ENCODE results near the gene ANKRD60. TPM values are rescaled to one million over a fixed set of nuclear protein-coding genes. Genes with fewer than 3 reads are reported as not detected.

The ANKRD60 gene
- total RNA-seq, 1 donor from 2014 or later = not detected

GRCh38 chr20:58268936-58269619, 40.6 kb upstream of the ANKRD60 start:
- Mint-ChIP-seq H3K36me3 (ENCODE audit: low read depth) (peaks cover 16% of the 10 kb centered on the region), H3K4me1 (ENCODE audit: low read depth) (no peaks in the 10 kb centered on the region), H3K4me3 (ENCODE audit: unreplicated experiment) (no peak overlapping the region), H3K27me3 (ENCODE audit: low read depth) (no peaks in the 10 kb centered on the region), H3K9me3 (ENCODE audit: low read depth) (peaks cover 4% of the 10 kb centered on the region), H3K27ac (ENCODE audit: unreplicated experiment) (no peak overlapping the region)
- no peak for TF ChIP-seq CTCF (IDR thresholded peaks at IDR 0.05)
- no peak for DNase-seq (ENCODE audit: low spot score)

GRCh38 chr20:58268421-58268821, 40.0 kb upstream of the ANKRD60 start:
- H3K27ac Mint-ChIP-seq (ENCODE audit: unreplicated experiment) = no peak overlapping the region

GRCh38 chr20:58267389-58268215, 39.1 kb upstream of the ANKRD60 start:
- H3K9me3 Mint-ChIP-seq (ENCODE audit: low read depth) = no peaks in the 10 kb centered on the region
- H3K27me3 Mint-ChIP-seq (ENCODE audit: low read depth) = no peaks in the 10 kb centered on the region
- peaks cover 21% of the 10 kb centered on the region for H3K36me3 Mint-ChIP-seq (ENCODE audit: low read depth)
- H3K27ac Mint-ChIP-seq (ENCODE audit: unreplicated experiment) = no peak overlapping the region
- no peak for TF ChIP-seq CTCF (IDR thresholded peaks at IDR 0.05)
- H3K4me3 Mint-ChIP-seq (ENCODE audit: unreplicated experiment) = no peak overlapping the region
- H3K4me1 Mint-ChIP-seq (ENCODE audit: low read depth) = no peaks in the 10 kb centered on the region
- no peak for DNase-seq (ENCODE audit: low spot score)

More at GRCh38 chr20:58268421-58268821, 40.0 kb upstream of the ANKRD60 start:
- Mint-ChIP-seq H3K27me3 (ENCODE audit: low read depth) (no peaks in the 10 kb centered on the region), H3K9me3 (ENCODE audit: low read depth) (no peaks in the 10 kb centered on the region), H3K4me3 (ENCODE audit: unreplicated experiment) (no peak overlapping the region), H3K36me3 (ENCODE audit: low read depth) (peaks cover 16% of the 10 kb centered on the region), H3K4me1 (ENCODE audit: low read depth) (no peaks in the 10 kb centered on the region)
- DNase-seq (ENCODE audit: low spot score) = no peak
- TF ChIP-seq CTCF (IDR thresholded peaks at IDR 0.05) = no peak

GRCh38 chr20:58264271-58264670, 35.8 kb upstream of the ANKRD60 start:
- Mint-ChIP-seq H3K4me1 (ENCODE audit: low read depth) (no peaks in the 10 kb centered on the region), H3K4me3 (ENCODE audit: unreplicated experiment) (no peak overlapping the region), H3K27ac (ENCODE audit: unreplicated experiment) (no peak overlapping the region), H3K27me3 (ENCODE audit: low read depth) (no peaks in the 10 kb centered on the region), H3K36me3 (ENCODE audit: low read depth) (peaks cover 17% of the 10 kb centered on the region), H3K9me3 (ENCODE audit: low read depth) (no peaks in the 10 kb centered on the region)
- no peak for DNase-seq (ENCODE audit: low spot score)
- no peak for TF ChIP-seq CTCF (IDR thresholded peaks at IDR 0.05)

- no peak for DNase-seq (ENCODE audit: low spot score)
- Mint-ChIP-seq H3K4me1 (ENCODE audit: low read depth) (no peaks in the 10 kb centered on the region), H3K36me3 (ENCODE audit: low read depth) (peaks cover 11% of the 10 kb centered on the region)
Measured at GRCh38 chr20:58261660-58262059, 33.2 kb upstream of the ANKRD60 start.

More at GRCh38 chr20:58261660-58262059, 33.2 kb upstream of the ANKRD60 start:
- no peak overlapping the region for H3K4me3 Mint-ChIP-seq (ENCODE audit: unreplicated experiment)
- no peak overlapping the region for H3K27ac Mint-ChIP-seq (ENCODE audit: unreplicated experiment)
- H3K27me3 Mint-ChIP-seq (ENCODE audit: low read depth) = no peaks in the 10 kb centered on the region
- H3K9me3 Mint-ChIP-seq (ENCODE audit: low read depth) = peaks cover 4% of the 10 kb centered on the region
- TF ChIP-seq CTCF (IDR thresholded peaks at IDR 0.05) = no peak

All from chondrocyte (in vitro differentiated cells).